Measurements from ENCODE around the gene HNF1A. TPM values are rescaled to one million over a fixed set of nuclear protein-coding genes. Genes with fewer than 3 reads are reported as not detected.
A peak's percentile ranks its signal among the peaks of the same experiment; 100 is the strongest.

The HNF1A gene
- total RNA-seq, 1 experiment from 2014 or later: not detected

GRCh38 chr12:121015825-121016766 is 37.8 kb downstream of the HNF1A start, which contains the start of gene C12orf43:
TSS of gene C12orf43 (minus strand) at chr12:121016487. CDS start at chr12:121016474, 13 bp downstream.
- Histone ChIP-seq H3K4me2 (ENCODE audit: low read length) (peak within 1 kb of the TSS; percentile 88), H4K20me1 (ENCODE audit: insufficient read depth) (no peaks in the 10 kb centered on the region), H3K27ac (ENCODE audit: low read depth, low read length) (peak within 1 kb of the TSS; percentile 52), H3K36me3 (ENCODE audit: control insufficient read depth in 1 of 2, insufficient read depth in 2 of 2, low read length in 2 of 2) (no peaks in the 10 kb centered on the region; a peak in 1 of 4 replicates), H3K4me3 (replicated peaks in 1 of 2; ENCODE audit: low read depth in 1 of 2, low read length in 2 of 2) (peak within 1 kb of the TSS; percentile 92 to 98), H3K9me3 (ENCODE audit: control insufficient read depth in 1 of 2, insufficient read depth in 1 of 2, low read depth in 1 of 2, low read length in 2 of 2) (no peaks in the 10 kb centered on the region), H3K27me3 (ENCODE audit: insufficient read depth, low read length) (no peaks in the 10 kb centered on the region), H2AFZ (ENCODE audit: low read depth, low read length, poor library complexity, severe bottlenecking) (peak within 1 kb of the TSS; percentile 94), H3K79me2 (ENCODE audit: insufficient read depth, low read length) (peaks cover 16% of the 10 kb centered on the region), H3K9me2 (ENCODE audit: insufficient read depth) (no peaks in the 10 kb centered on the region), H3K9ac (ENCODE audit: low read length) (peak within 1 kb of the TSS; percentile 85), H3K4me1 (ENCODE audit: control insufficient read depth in 1 of 2, insufficient read depth in 2 of 2, low read length in 2 of 2) (peaks cover 5 to 7% of the 10 kb centered on the region in 2 experiments; a peak in 3 of 4 replicates)
- CTCF ChIA-PET: interaction anchor here (1.2 kb wide), 1 partner anchor 11 kb away, joined by 4 read pairs; no protein-coding TSS in a partner anchor
- DNase-seq (ENCODE audit: low read depth, low spot score) (peak; percentile 84), ATAC-seq (peak; percentile 92)
- TF ChIP-seq SP1 (IDR thresholded peaks at IDR 0.05; ENCODE audit: low read depth) (peak; percentile 64), ZBTB33 (IDR thresholded peaks at IDR 0.05; ENCODE audit: extremely low read depth, insufficient replicate concordance, low read length) (peak; percentile 83), SIN3A (IDR thresholded peaks at IDR 0.05; ENCODE audit: low read depth) (peak; percentile 58; the same call in 1 of the 2 replicates), YY1 (IDR thresholded peaks at IDR 0.05; ENCODE audit: extremely low read depth, insufficient replicate concordance, low read depth, low read length) (peak; percentile 99), ATF3 (IDR thresholded peaks at IDR 0.05) (no peak), EZH2phosphoT487 (IDR thresholded peaks at IDR 0.05; ENCODE audit: borderline replicate concordance) (no peak), POLR2AphosphoS5 (IDR thresholded peaks at IDR 0.05; ENCODE audit: low read depth, low read length) (peak; percentile 92), POLR2A (IDR thresholded peaks at IDR 0.05; ENCODE audit: borderline replicate concordance, extremely low read depth, insufficient read depth, insufficient read length) (peak; percentile 49), MAX (IDR thresholded peaks at IDR 0.05) (peak; percentile 63; the same call in 1 of the 2 replicates), TCF7L2 (IDR thresholded peaks at IDR 0.05; ENCODE audit: borderline replicate concordance, extremely low read depth, insufficient read depth, insufficient read length) (peak; percentile 36), RAD21 (IDR thresholded peaks at IDR 0.05; ENCODE audit: low read depth) (no peak), CBX3 (IDR thresholded peaks at IDR 0.05; ENCODE audit: low read depth) (peak; percentile 60)
- RAD21 ChIA-PET (ENCODE audit: low non-redundant PET in 1 of 2, low total read pairs in 2 of 2, uncharacterized antibody in 2 of 2, unreplicated experiment in 2 of 2): no interaction called here
- POLR2A ChIA-PET: no interaction called here
- intact Hi-C loops (cut with micrococcal nuclease): no loop called here
- TSS peak; percentile 74 for BruUV-seq (replicated peaks)
